ENCODE data around the gene NTN4.

The NTN4 gene

GRCh38 chr12:95703986-95704385, 86.6 kb downstream of the NTN4 start:
- TF ChIP-seq POLR2AphosphoS5 (IDR thresholded peaks at IDR 0.05; ENCODE audit: low read depth, low read length) = no peak
- no peak for TF ChIP-seq REST (IDR thresholded peaks at IDR 0.05; ENCODE audit: insufficient read depth in 1 of 2, low read depth in 2 of 2, low read length in 2 of 2)
- TF ChIP-seq SIN3A (IDR thresholded peaks at IDR 0.05; ENCODE audit: borderline replicate concordance, insufficient read depth, low read length) = no peak
- no peak for TF ChIP-seq TAF1 (IDR thresholded peaks at IDR 0.05; ENCODE audit: borderline replicate concordance, insufficient read depth, low read length)
- no peak for TF ChIP-seq FOXP2 (optimal IDR thresholded peaks at IDR 0.05; ENCODE audit: borderline replicate concordance, extremely low read depth, extremely low read length, insufficient read depth)

GRCh38 chr12:95701722-95702418, 88.7 kb downstream of the NTN4 start:
- TF ChIP-seq SIN3A (IDR thresholded peaks at IDR 0.05; ENCODE audit: borderline replicate concordance, insufficient read depth, low read length) = no peak
- TF ChIP-seq REST (IDR thresholded peaks at IDR 0.05; ENCODE audit: insufficient read depth in 1 of 2, low read depth in 2 of 2, low read length in 2 of 2) = no peak

GRCh38 chr12:95701275-95701674, 89.3 kb downstream of the NTN4 start:
- TF ChIP-seq SIN3A (IDR thresholded peaks at IDR 0.05; ENCODE audit: borderline replicate concordance, insufficient read depth, low read length) = no peak
- no peak for TF ChIP-seq FOXP2 (optimal IDR thresholded peaks at IDR 0.05; ENCODE audit: borderline replicate concordance, extremely low read depth, extremely low read length, insufficient read depth)
- no peak for TF ChIP-seq TAF1 (IDR thresholded peaks at IDR 0.05; ENCODE audit: borderline replicate concordance, insufficient read depth, low read length)
- TF ChIP-seq POLR2AphosphoS5 (IDR thresholded peaks at IDR 0.05; ENCODE audit: low read depth, low read length) = no peak
- no peak for TF ChIP-seq REST (IDR thresholded peaks at IDR 0.05; ENCODE audit: insufficient read depth in 1 of 2, low read depth in 2 of 2, low read length in 2 of 2)

- no peak for TF ChIP-seq REST (IDR thresholded peaks at IDR 0.05; ENCODE audit: insufficient read depth in 1 of 2, low read depth in 2 of 2, low read length in 2 of 2)
- no peak for TF ChIP-seq POLR2AphosphoS5 (IDR thresholded peaks at IDR 0.05; ENCODE audit: low read depth, low read length)
- TF ChIP-seq FOXP2 (optimal IDR thresholded peaks at IDR 0.05; ENCODE audit: borderline replicate concordance, extremely low read depth, extremely low read length, insufficient read depth) = no peak
Observed at GRCh38 chr12:95700316-95700785, 90.2 kb downstream of the NTN4 start.

GRCh38 chr12:95699579-95699978, 91.0 kb downstream of the NTN4 start:
- no peak for TF ChIP-seq POLR2AphosphoS5 (IDR thresholded peaks at IDR 0.05; ENCODE audit: low read depth, low read length)
- no peak for TF ChIP-seq FOXP2 (optimal IDR thresholded peaks at IDR 0.05; ENCODE audit: borderline replicate concordance, extremely low read depth, extremely low read length, insufficient read depth)
- TF ChIP-seq TAF1 (IDR thresholded peaks at IDR 0.05; ENCODE audit: borderline replicate concordance, insufficient read depth, low read length) = no peak
- TF ChIP-seq SIN3A (IDR thresholded peaks at IDR 0.05; ENCODE audit: borderline replicate concordance, insufficient read depth, low read length) = no peak
- no peak for TF ChIP-seq REST (IDR thresholded peaks at IDR 0.05; ENCODE audit: insufficient read depth in 1 of 2, low read depth in 2 of 2, low read length in 2 of 2)

Data from PFSK-1 (cell line).